K562 (cell line): ENCODE data around the gene SOWAHA. TPM values are rescaled to one million over a fixed set of nuclear protein-coding genes. Genes with fewer than 3 reads are reported as not detected.
A peak's percentile ranks its signal among the peaks of the same experiment; 100 is the strongest.

ENCODE experiments used
- ATAC-seq: fragments of 200-7000 bp; cut with Tn5 transposase; 3 replicates; pipeline ENCODE4 v1.9.1; 2020; ENCODE audit warnings: moderate library complexity
- BruUV-seq: library from RNA; stranded (reverse); fragments of 400-500 nt; replicated peaks from 2 replicates; lab custom pipeline; 2021; lab: Mats Ljungman, UMichigan
- CTCF ChIA-PET: fragments of 300-600 bp; formaldehyde crosslinking; extraction: SDS; loops from one replicate; lab custom pipeline; 2021; ENCODE audit warnings: low intra/inter-chr PET ratio; lab: Yijun Ruan, JAX
- POLR2A ChIA-PET: fragments of 300-600, 350-650 bp; sonication (Branson Sonifier 250); formaldehyde crosslinking; extraction: SDS; loops from one replicate; lab custom pipeline; 2021; ENCODE audit warnings: antibody characterized with exemption, inconsistent platforms; lab: Yijun Ruan, JAX
- DNase-seq, 4 experiments: peaks; one replicate each; pipeline versions ENCODE4 v3.0.0 to v3.0.0-alpha.2; 2011 to 2018; ENCODE audit warnings: low spot score in 3 of 4, mixed read lengths in 3 of 4; ENCODE audit errors: extremely low read depth in 1 of 4
- FAIRE-seq: peaks from 2 replicates; lab custom pipeline; 2011; peaks lifted over from hg19 to GRCh38; lab: Jason Lieb, UNC
- H2AFZ ChIP-seq: 2 replicates; pipeline ENCODE4 v1.6.0; 2011; ENCODE audit warnings: low read depth, low read length, control low read depth, inconsistent platforms
- H3K27ac ChIP-seq: fragments of 200-600 bp; 3 replicates; pipeline ENCODE4 v1.8.0; 2011; ENCODE audit warnings: low read depth, mild to moderate bottlenecking, control low read depth, inconsistent platforms, low read length, moderate library complexity, mixed read lengths; ENCODE audit errors: extremely low read depth
- H3K27me3 ChIP-seq, 2 experiments: fragments of 300-600 bp in 1 of 2; 2 replicates in 1 of 2; 3 replicates in 1 of 2; pipeline versions ENCODE4 v1.6.0 to v1.8.0; 2011; ENCODE audit warnings: inconsistent platforms in 2 of 2, low read length in 2 of 2, mild to moderate bottlenecking in 1 of 2, mixed read lengths in 1 of 2, moderate library complexity in 1 of 2; ENCODE audit not compliant: control insufficient read depth in 2 of 2, insufficient read depth in 2 of 2
- H3K36me3 ChIP-seq: fragments of 300-600 bp; 3 replicates; pipeline ENCODE4 v1.8.0; 2011; ENCODE audit warnings: mild to moderate bottlenecking, low read length, inconsistent platforms; ENCODE audit not compliant: control insufficient read depth, insufficient read depth
- H3K4me1 ChIP-seq, 2 experiments: fragments of 200-600 bp in 1 of 2; replicated peaks in 1 of 2; 2 replicates in 1 of 2; 3 replicates in 1 of 2; pipeline versions ENCODE4 v1.5.1 to v1.8.0; 2011; ENCODE audit warnings: inconsistent platforms in 2 of 2, low read length in 2 of 2, mild to moderate bottlenecking in 1 of 2, mixed read lengths in 1 of 2, moderate library complexity in 1 of 2; ENCODE audit not compliant: control insufficient read depth in 2 of 2, insufficient read depth in 2 of 2
- H3K4me2 ChIP-seq: 2 replicates; pipeline ENCODE4 v1.6.1; 2011; ENCODE audit warnings: low read length, control low read depth, inconsistent platforms, mixed read lengths; ENCODE audit not compliant: insufficient read depth
- H3K4me3 ChIP-seq: fragments of 200-600 bp; sonication (generic), shearing (Covaris generic); 2 replicates; pipeline ENCODE4 v1.5.1; 2016; ENCODE audit warnings: control low read depth, inconsistent platforms
- H3K79me2 ChIP-seq: fragments of 200-600 bp; 3 replicates; pipeline ENCODE4 v1.8.0; 2011; ENCODE audit warnings: low read length, inconsistent platforms; ENCODE audit not compliant: control insufficient read depth, insufficient read depth
- H3K9ac ChIP-seq, 2 experiments: 2 replicates each; pipeline versions ENCODE4 v1.6.0 to v1.6.1; 2011; ENCODE audit warnings: low read depth in 2 of 2, low read length in 2 of 2, control low read depth in 1 of 2, inconsistent platforms in 1 of 2, mild to moderate bottlenecking in 1 of 2, mixed read lengths in 1 of 2; ENCODE audit not compliant: insufficient read depth in 1 of 2
- H3K9me1 ChIP-seq: one replicate; pipeline ENCODE4 v1.6.0; 2011; ENCODE audit warnings: inconsistent platforms, mild to moderate bottlenecking, low read length, moderate library complexity; ENCODE audit not compliant: control insufficient read depth, insufficient read depth
- H3K9me3 ChIP-seq: replicated peaks from 2 replicates; pipeline ENCODE4 v1.5.1; 2011; ENCODE audit warnings: low read depth, low read length, inconsistent platforms; ENCODE audit not compliant: control insufficient read depth, insufficient read depth
- H4K20me1 ChIP-seq: replicated peaks from 2 replicates; pipeline ENCODE4 v1.6.1; 2011; ENCODE audit warnings: low read length, inconsistent platforms, mixed read lengths; ENCODE audit not compliant: control insufficient read depth, insufficient read depth
- BHLHE40 ChIP-seq: IDR thresholded peaks from 2 replicates; pipeline ENCODE4 v1.6.1; 2011; ENCODE audit warnings: low read length, improper control_type of control experiment
- CBX5 ChIP-seq: IDR thresholded peaks from 2 replicates; pipeline ENCODE4 v1.6.1; 2014; ENCODE audit warnings: low read depth, borderline replicate concordance
- TARDBP ChIP-seq: fragments of 450-650 bp; IDR thresholded peaks from 2 replicates; pipeline ENCODE4 v1.6.1; 2016
- TCF7 ChIP-seq: sonication (generic); IDR thresholded peaks from 2 replicates; pipeline ENCODE4 v1.6.1; 2016; ENCODE audit warnings: antibody characterized with exemption, borderline replicate concordance
- TOE1 ChIP-seq, 2 experiments: fragments of 450-650 bp in 1 of 2; sonication (generic) in 1 of 2; formaldehyde crosslinking in 1 of 2; IDR thresholded peaks; 2 replicates each; pipeline versions ENCODE4 v1.7.1 to v1.8.0; 2016 to 2022; ENCODE audit warnings: borderline replicate concordance in 2 of 2, mild to moderate bottlenecking in 2 of 2, antibody characterized with exemption in 1 of 2, inconsistent platforms in 1 of 2, low read depth in 1 of 2, missing genetic modification reagents in 1 of 2, moderate library complexity in 1 of 2
- WGBS: fragments of 100-300 bp; shearing (Covaris generic); methylation state at CpG from one replicate; pipeline ENCODE4 v1.1.6; 2016; ENCODE audit warnings: low coverage, mixed read lengths; ENCODE audit not compliant: insufficient coverage; ENCODE audit errors: missing lambda C conversion rate; 5-methylcytosine and 5-hydroxymethylcytosine counted together
- in situ Hi-C: fragments of 300-500 bp; cut with MboI; formaldehyde crosslinking; loops from 4 replicates; pipeline ENCODE4 v1.15.0; 2018; ENCODE audit warnings: inconsistent platforms, mixed read lengths
- intact Hi-C: fragments of 100-400 bp; cut with micrococcal nuclease; formaldehyde crosslinking; loops from 2 replicates; pipeline ENCODE4 v1.14.2; 2022
- polyA plus RNA-seq, 8 experiments: library from polyadenylated mRNA; depleted of rRNA in 4 of 8; stranded (reverse) in 5 of 8; unstranded in 3 of 8; fragments of >200 nt; fragmentation: Nextera tagmentation in 2 of 8; fragmentation: Illumina TruSeq in 1 of 8; extraction: Ambion mirVana in 2 of 8; extraction: Trizol in 1 of 8; gene quantifications; 2 replicates each; pipeline versions ENCODE4 v1.2.1 to v1.2.3, GENCODE V29; 2011 to 2014; ENCODE audit warnings: inconsistent platforms in 1 of 8, missing spikeins in 1 of 8
- total RNA-seq, 7 experiments: library from RNA; depleted of rRNA in 6 of 7; stranded (reverse); fragments of >200 nt in 6 of 7; fragmentation: Illumina TruSeq in 2 of 7; extraction: Trizol in 2 of 7; gene quantifications; 2 replicates each; pipeline versions ENCODE4 v1.2.1 to v1.2.3, GENCODE V29; 2011 to 2021; ENCODE audit warnings: low replicate concordance in 1 of 7
- TF ChIP-seq, protein P1 (sequence below): fragments of 250-450 bp; sonication (Bioruptor Pico); IDR thresholded peaks from 2 replicates; pipeline ENCODE4 v1.8.0; 2021; ENCODE audit warnings: mild to moderate bottlenecking, moderate library complexity
- TF ChIP-seq, protein P2 (sequence below): fragments of 200-400 bp; formaldehyde crosslinking; IDR thresholded peaks from 2 replicates; pipeline ENCODE4 v1.6.1; 2017; ENCODE audit warnings: mild to moderate bottlenecking, low read depth, low read length, moderate library complexity
- TF ChIP-seq, protein P3 (sequence below): fragments of 250-450 bp; sonication (Bioruptor Pico); IDR thresholded peaks from 2 replicates; pipeline ENCODE4 v1.9.0; 2021; ENCODE audit warnings: mild to moderate bottlenecking, inconsistent platforms
- TF ChIP-seq, protein P4 (sequence below): fragments of 450-650 bp; IDR thresholded peaks from 2 replicates; pipeline ENCODE4 v1.6.1; 2016
- TF ChIP-seq, protein P5 (sequence below): fragments of 450-650 bp; formaldehyde crosslinking; IDR thresholded peaks from 2 replicates; pipeline ENCODE4 v1.4.0; 2020; ENCODE audit warnings: mild to moderate bottlenecking, moderate library complexity

Gene SOWAHA
- total and polyA plus RNA-seq, 9 of the 15 experiments (the other 6 are each of a cell fraction or from before 2014, with no cell fraction given), result not detected

DNA sequence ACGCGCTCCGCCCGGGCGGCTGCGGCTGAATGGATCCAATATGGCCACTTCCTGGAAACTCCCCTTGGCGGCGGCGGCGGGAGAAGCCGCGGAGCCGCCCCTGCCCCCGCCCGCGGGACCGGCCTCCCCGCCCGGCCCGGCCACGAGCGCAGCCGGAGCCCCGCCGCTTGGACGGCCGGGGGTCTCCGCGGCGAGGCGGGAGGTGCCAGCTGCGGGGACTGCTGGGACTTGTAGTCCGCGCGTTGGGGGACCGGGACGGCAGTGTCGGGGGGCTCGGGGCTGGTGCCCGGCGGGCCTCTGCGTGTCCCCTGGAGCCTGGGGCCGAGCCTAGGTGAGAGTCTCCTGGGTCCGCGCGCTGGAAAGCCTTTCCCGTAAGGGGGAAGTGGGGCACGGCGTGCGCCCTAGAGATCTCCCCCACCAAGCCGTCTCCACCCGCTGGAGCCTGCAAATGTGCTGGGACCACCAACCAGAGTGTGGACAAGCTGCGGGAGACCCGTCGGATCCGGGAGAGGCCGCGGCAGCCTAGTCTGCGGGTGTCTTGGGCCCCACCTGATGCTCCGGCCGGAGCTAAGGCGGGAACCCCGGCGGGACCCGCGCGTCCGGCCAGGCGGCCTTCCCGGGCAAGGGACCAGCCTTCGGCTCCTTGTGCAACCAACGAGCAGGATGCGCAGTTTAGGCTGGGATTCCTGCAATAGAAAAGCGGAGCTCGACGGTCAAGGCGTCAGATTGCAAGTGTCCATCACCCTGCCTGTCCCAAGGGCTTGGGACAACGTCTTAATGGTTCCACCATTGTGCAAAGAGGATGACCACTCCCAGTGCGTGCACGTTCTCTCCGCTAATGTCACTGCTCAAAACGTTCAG is 35.7 kb upstream of the SOWAHA start, which contains the start of gene SEPTIN8:
Gene SEPTIN8, minus strand, starts transcription at position 31 of the 861 bp plus-strand sequence. CDS start 102 bp downstream, outside the sequence.
- ATAC-seq (peak; percentile 43), FAIRE-seq (peak; percentile 65), DNase-seq (peak; percentile 73 to 87 (median 82))
- intact Hi-C loops (loop anchor here (2.0 kb wide), 1 partner anchor 43 kb away; no protein-coding TSS in a partner anchor), in situ Hi-C loops (no loop called here)
- H3K4me2 ChIP-seq, result peak within 1 kb of the TSS; percentile 88
- peak within 1 kb of the TSS; percentile 93 for H2AFZ ChIP-seq
- H3K4me1 ChIP-seq, result peaks cover 53 to 60% of the 10 kb centered on the region in 2 experiments
- H4K20me1 ChIP-seq, result no peaks in the 10 kb centered on the region; the same call in 1 of the 2 replicates
- POLR2A ChIA-PET, result interaction anchor here (0.5 to 2.9 kb wide), 11 partner anchors 9 to 485 kb away, joined by 3 to 10 read pairs (median 4); partner anchors contain the start of gene RAD50
- H3K9me3 ChIP-seq, result no peaks in the 10 kb centered on the region
- peaks cover 22% of the 10 kb centered on the region; the same call in 2 of the 3 replicates for H3K36me3 ChIP-seq
- H3K79me2 ChIP-seq, result peaks cover 60% of the 10 kb centered on the region
- no peaks in the 10 kb centered on the region for H3K27me3 ChIP-seq
- peak within 1 kb of the TSS; percentile 79 for H3K27ac ChIP-seq
- TSS peak; percentile 56 for BruUV-seq
- WGBS, result 3% methylated on average over 47 of the region's 82 CpGs
- no peaks in the 10 kb centered on the region for H3K9me1 ChIP-seq
- CTCF ChIA-PET, result interaction anchor here (0.7 kb wide), 1 partner anchor 116 kb away, joined by 3 read pairs; no protein-coding TSS in a partner anchor
- peak within 1 kb of the TSS; percentile 81 to 95 for H3K9ac ChIP-seq
- H3K4me3 ChIP-seq, result peak within 1 kb of the TSS; percentile 58
- TF ChIP-seq CBX5, result no peak
- TF ChIP-seq, protein P1, sequence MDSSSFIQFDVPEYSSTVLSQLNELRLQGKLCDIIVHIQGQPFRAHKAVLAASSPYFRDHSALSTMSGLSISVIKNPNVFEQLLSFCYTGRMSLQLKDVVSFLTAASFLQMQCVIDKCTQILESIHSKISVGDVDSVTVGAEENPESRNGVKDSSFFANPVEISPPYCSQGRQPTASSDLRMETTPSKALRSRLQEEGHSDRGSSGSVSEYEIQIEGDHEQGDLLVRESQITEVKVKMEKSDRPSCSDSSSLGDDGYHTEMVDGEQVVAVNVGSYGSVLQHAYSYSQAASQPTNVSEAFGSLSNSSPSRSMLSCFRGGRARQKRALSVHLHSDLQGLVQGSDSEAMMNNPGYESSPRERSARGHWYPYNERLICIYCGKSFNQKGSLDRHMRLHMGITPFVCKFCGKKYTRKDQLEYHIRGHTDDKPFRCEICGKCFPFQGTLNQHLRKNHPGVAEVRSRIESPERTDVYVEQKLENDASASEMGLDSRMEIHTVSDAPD (CRISPR knock-in tag), result no peak
- TF ChIP-seq, protein P2, sequence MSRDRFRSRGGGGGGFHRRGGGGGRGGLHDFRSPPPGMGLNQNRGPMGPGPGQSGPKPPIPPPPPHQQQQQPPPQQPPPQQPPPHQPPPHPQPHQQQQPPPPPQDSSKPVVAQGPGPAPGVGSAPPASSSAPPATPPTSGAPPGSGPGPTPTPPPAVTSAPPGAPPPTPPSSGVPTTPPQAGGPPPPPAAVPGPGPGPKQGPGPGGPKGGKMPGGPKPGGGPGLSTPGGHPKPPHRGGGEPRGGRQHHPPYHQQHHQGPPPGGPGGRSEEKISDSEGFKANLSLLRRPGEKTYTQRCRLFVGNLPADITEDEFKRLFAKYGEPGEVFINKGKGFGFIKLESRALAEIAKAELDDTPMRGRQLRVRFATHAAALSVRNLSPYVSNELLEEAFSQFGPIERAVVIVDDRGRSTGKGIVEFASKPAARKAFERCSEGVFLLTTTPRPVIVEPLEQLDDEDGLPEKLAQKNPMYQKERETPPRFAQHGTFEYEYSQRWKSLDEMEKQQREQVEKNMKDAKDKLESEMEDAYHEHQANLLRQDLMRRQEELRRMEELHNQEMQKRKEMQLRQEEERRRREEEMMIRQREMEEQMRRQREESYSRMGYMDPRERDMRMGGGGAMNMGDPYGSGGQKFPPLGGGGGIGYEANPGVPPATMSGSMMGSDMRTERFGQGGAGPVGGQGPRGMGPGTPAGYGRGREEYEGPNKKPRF, result no peak
- TF ChIP-seq, protein P3, sequence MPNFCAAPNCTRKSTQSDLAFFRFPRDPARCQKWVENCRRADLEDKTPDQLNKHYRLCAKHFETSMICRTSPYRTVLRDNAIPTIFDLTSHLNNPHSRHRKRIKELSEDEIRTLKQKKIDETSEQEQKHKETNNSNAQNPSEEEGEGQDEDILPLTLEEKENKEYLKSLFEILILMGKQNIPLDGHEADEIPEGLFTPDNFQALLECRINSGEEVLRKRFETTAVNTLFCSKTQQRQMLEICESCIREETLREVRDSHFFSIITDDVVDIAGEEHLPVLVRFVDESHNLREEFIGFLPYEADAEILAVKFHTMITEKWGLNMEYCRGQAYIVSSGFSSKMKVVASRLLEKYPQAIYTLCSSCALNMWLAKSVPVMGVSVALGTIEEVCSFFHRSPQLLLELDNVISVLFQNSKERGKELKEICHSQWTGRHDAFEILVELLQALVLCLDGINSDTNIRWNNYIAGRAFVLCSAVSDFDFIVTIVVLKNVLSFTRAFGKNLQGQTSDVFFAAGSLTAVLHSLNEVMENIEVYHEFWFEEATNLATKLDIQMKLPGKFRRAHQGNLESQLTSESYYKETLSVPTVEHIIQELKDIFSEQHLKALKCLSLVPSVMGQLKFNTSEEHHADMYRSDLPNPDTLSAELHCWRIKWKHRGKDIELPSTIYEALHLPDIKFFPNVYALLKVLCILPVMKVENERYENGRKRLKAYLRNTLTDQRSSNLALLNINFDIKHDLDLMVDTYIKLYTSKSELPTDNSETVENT (CRISPR knock-in tag), result no peak
- TF ChIP-seq TOE1 (IDR thresholded peaks at IDR 0.05; ENCODE audit: borderline replicate concordance), result 0 out of 2 replicates have a peak, but pooled peaks have one; percentile 36
- no peak for TF ChIP-seq TOE1 (CRISPR knock-in tag; IDR thresholded peaks at IDR 0.05; ENCODE audit: borderline replicate concordance, low read depth)
- TF ChIP-seq, protein P4, sequence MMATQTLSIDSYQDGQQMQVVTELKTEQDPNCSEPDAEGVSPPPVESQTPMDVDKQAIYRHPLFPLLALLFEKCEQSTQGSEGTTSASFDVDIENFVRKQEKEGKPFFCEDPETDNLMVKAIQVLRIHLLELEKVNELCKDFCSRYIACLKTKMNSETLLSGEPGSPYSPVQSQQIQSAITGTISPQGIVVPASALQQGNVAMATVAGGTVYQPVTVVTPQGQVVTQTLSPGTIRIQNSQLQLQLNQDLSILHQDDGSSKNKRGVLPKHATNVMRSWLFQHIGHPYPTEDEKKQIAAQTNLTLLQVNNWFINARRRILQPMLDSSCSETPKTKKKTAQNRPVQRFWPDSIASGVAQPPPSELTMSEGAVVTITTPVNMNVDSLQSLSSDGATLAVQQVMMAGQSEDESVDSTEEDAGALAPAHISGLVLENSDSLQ, result peak; percentile 57; the same call in 1 of the 2 replicates
- no peak; the same call in 1 of the 2 replicates for TF ChIP-seq TARDBP
- TF ChIP-seq BHLHE40, result peak; percentile 13; the same call in 1 of the 2 replicates
- TF ChIP-seq TCF7, result no peak
- TF ChIP-seq, protein P5, sequence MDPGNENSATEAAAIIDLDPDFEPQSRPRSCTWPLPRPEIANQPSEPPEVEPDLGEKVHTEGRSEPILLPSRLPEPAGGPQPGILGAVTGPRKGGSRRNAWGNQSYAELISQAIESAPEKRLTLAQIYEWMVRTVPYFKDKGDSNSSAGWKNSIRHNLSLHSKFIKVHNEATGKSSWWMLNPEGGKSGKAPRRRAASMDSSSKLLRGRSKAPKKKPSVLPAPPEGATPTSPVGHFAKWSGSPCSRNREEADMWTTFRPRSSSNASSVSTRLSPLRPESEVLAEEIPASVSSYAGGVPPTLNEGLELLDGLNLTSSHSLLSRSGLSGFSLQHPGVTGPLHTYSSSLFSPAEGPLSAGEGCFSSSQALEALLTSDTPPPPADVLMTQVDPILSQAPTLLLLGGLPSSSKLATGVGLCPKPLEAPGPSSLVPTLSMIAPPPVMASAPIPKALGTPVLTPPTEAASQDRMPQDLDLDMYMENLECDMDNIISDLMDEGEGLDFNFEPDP (CRISPR knock-in tag), result no peak
